HepG2 (cell line): ENCODE results near the gene SHC1. TPM values are rescaled to one million over a fixed set of nuclear protein-coding genes. Genes with fewer than 3 reads are reported as not detected.

ENCODE experiments used
- AKAP8 ChIP-seq: sonication (generic); formaldehyde crosslinking; IDR thresholded peaks from 2 replicates; pipeline ENCODE4 v1.5.1; 2020; ENCODE audit warnings: mild to moderate bottlenecking, missing genetic modification reagents
- ATF1 ChIP-seq: IDR thresholded peaks from 2 replicates; pipeline ENCODE4 v1.6.1; 2016; ENCODE audit warnings: mild to moderate bottlenecking, control low read depth
- ERF ChIP-seq: IDR thresholded peaks from 2 replicates; pipeline ENCODE4 v1.6.1; 2018; ENCODE audit warnings: missing biosample characterization, missing genetic modification reagents
- GZF1 ChIP-seq: sonication (generic); formaldehyde crosslinking; IDR thresholded peaks from 2 replicates; pipeline ENCODE4 v1.5.1; 2020; ENCODE audit warnings: mild to moderate bottlenecking, missing genetic modification reagents
- KDM2A ChIP-seq: sonication (generic); formaldehyde crosslinking; IDR thresholded peaks from 2 replicates; pipeline ENCODE4 v1.4.0; 2020; ENCODE audit warnings: low read depth, missing genetic modification reagents, borderline replicate concordance
- LCORL ChIP-seq, 2 experiments: fragments of 450-650 bp in 1 of 2; sonication (generic) in 1 of 2; formaldehyde crosslinking in 1 of 2; IDR thresholded peaks; 2 replicates each; pipeline versions ENCODE4 v1.5.0 to v1.6.1; 2017 to 2020; ENCODE audit warnings: antibody characterized with exemption in 1 of 2, missing genetic modification reagents in 1 of 2
- MED1 ChIP-seq: sonication (generic); formaldehyde crosslinking; IDR thresholded peaks from 2 replicates; pipeline ENCODE4 v1.4.0; 2020; ENCODE audit warnings: missing genetic modification reagents
- MIER3 ChIP-seq: IDR thresholded peaks from 2 replicates; pipeline ENCODE4 v1.6.1; 2016; ENCODE audit warnings: missing compliant biosample characterization, borderline replicate concordance
- NCOA2 ChIP-seq: sonication (generic); formaldehyde crosslinking; IDR thresholded peaks from 2 replicates; pipeline ENCODE4 v1.8.0; 2022; ENCODE audit warnings: inconsistent platforms
- NFYC ChIP-seq: IDR thresholded peaks from 2 replicates; pipeline ENCODE4 v1.6.1; 2016; ENCODE audit warnings: missing genetic modification reagents, missing compliant biosample characterization
- NR2F6 ChIP-seq, 2 experiments: IDR thresholded peaks; 2 replicates each; pipeline ENCODE4 v1.6.1; 2016; ENCODE audit warnings: antibody characterized with exemption in 1 of 2, mild to moderate bottlenecking in 1 of 2
- PITX1 ChIP-seq: sonication (generic); formaldehyde crosslinking; IDR thresholded peaks from 2 replicates; pipeline ENCODE4 v1.5.1; 2020; ENCODE audit warnings: mild to moderate bottlenecking, missing genetic modification reagents
- RBFOX2 ChIP-seq: fragments of 200-400 bp; formaldehyde crosslinking; IDR thresholded peaks from 2 replicates; pipeline ENCODE4 v1.6.1; 2017; ENCODE audit warnings: low read depth, mild to moderate bottlenecking, low read length
- SALL1 ChIP-seq: sonication (generic); formaldehyde crosslinking; IDR thresholded peaks from 2 replicates; pipeline ENCODE4 v1.8.0; 2022; ENCODE audit warnings: mild to moderate bottlenecking, missing genetic modification reagents
- SAP130 ChIP-seq: IDR thresholded peaks from 2 replicates; pipeline ENCODE4 v1.6.1; 2016; ENCODE audit warnings: low read depth
- SPEN ChIP-seq: sonication (generic); formaldehyde crosslinking; IDR thresholded peaks from 2 replicates; pipeline ENCODE4 v1.5.1; 2020; ENCODE audit warnings: low read depth, mild to moderate bottlenecking, missing genetic modification reagents
- ZBTB7B ChIP-seq: sonication (generic); formaldehyde crosslinking; IDR thresholded peaks from 2 replicates; pipeline ENCODE4 v1.4.0; 2020; ENCODE audit warnings: missing genetic modification reagents
- ZMYM2 ChIP-seq: sonication (generic); formaldehyde crosslinking; IDR thresholded peaks from 2 replicates; pipeline ENCODE4 v1.8.0; 2022; ENCODE audit warnings: mild to moderate bottlenecking, missing genetic modification reagents
- ZNF136 ChIP-seq: sonication (generic); formaldehyde crosslinking; IDR thresholded peaks from 2 replicates; pipeline ENCODE4 v1.8.1; 2022; ENCODE audit warnings: low read depth, mild to moderate bottlenecking, moderate library complexity, missing genetic modification reagents
- ZNF251 ChIP-seq: sonication (generic); formaldehyde crosslinking; IDR thresholded peaks from 2 replicates; pipeline ENCODE4 v1.9.0; 2021; ENCODE audit warnings: mild to moderate bottlenecking, missing genetic modification reagents
- ZNF350 ChIP-seq: sonication (generic); formaldehyde crosslinking; IDR thresholded peaks from 2 replicates; pipeline ENCODE4 v1.4.0; 2020; ENCODE audit warnings: mild to moderate bottlenecking, low read depth, missing genetic modification reagents, borderline replicate concordance
- ZNF556 ChIP-seq: sonication (generic); formaldehyde crosslinking; IDR thresholded peaks from 2 replicates; pipeline ENCODE4 v1.4.0; 2020; ENCODE audit warnings: mild to moderate bottlenecking, missing genetic modification reagents, borderline replicate concordance
- ZNF780A ChIP-seq: sonication (generic); formaldehyde crosslinking; IDR thresholded peaks from 2 replicates; pipeline ENCODE4 v1.8.0; 2022; ENCODE audit warnings: mild to moderate bottlenecking, missing genetic modification reagents, moderate library complexity
- polyA plus RNA-seq, 8 experiments: library from polyadenylated mRNA; depleted of rRNA in 3 of 8; stranded (reverse) in 7 of 8; unstranded in 1 of 8; fragments of >200 nt; fragmentation: Illumina TruSeq in 4 of 8; extraction: Trizol in 4 of 8; gene quantifications; 2 replicates each; pipeline versions ENCODE4 v1.2.1 to v1.2.3, GENCODE V29; 2011 to 2016; ENCODE audit warnings: low read depth in 4 of 8, missing spikeins in 1 of 8, mixed read lengths in 1 of 8; ENCODE audit not compliant: insufficient read depth in 1 of 8
- total RNA-seq, 5 experiments: library from RNA; depleted of rRNA; stranded (reverse); fragments of >200 nt; fragmentation: Illumina TruSeq; extraction: Trizol; gene quantifications; 2 replicates each; pipeline ENCODE4 v1.2.3, GENCODE V29; 2016; ENCODE audit warnings: low read depth in 1 of 5
- TF ChIP-seq, protein P1 (sequence below): sonication (generic); formaldehyde crosslinking; IDR thresholded peaks from 2 replicates; pipeline ENCODE4 v1.8.0; 2022; ENCODE audit warnings: low read depth, missing genetic modification reagents
- TF ChIP-seq, protein P2 (sequence below): sonication (generic); formaldehyde crosslinking; IDR thresholded peaks from 2 replicates; pipeline ENCODE4; 2020; ENCODE audit warnings: missing genetic modification reagents, mild to moderate bottlenecking, borderline replicate concordance
- TF ChIP-seq, protein P3 (sequence below): IDR thresholded peaks from 2 replicates; pipeline ENCODE4 v1.6.1; 2016; ENCODE audit warnings: mild to moderate bottlenecking

The SHC1 gene
- total and polyA plus RNA-seq, 2 of the 13 experiments (the other 11 are each of a cell fraction or from before 2014, with no cell fraction given), result 52.0 to 137 TPM

DNA sequence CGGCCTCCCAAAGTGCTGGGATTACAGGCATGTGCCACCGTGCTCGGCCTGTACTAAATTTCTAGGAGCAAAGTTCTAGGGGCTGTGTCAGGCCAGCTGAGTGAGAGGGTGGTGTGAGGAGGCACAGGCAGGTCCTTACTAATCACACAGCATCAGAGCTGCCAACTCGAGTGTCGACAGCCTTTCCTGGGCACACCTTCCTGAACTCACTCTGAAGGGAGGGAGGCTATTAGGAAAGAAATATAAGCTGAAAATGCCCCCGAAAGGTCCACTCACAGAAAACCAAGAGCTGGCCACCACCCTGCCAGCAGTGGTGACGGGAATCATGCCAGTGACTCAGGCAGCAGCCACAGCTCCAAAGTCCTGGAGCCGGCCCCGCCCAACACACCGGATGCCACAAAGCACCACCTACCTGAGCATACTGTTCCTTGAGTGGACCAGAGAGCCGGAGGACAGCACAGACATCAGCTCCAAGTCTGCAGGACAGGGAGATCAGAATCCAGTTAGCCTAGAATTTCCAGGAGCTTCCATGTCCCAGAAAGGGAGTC is 38.5 kb downstream of the SHC1 start (continued):
- TF ChIP-seq, protein P1, sequence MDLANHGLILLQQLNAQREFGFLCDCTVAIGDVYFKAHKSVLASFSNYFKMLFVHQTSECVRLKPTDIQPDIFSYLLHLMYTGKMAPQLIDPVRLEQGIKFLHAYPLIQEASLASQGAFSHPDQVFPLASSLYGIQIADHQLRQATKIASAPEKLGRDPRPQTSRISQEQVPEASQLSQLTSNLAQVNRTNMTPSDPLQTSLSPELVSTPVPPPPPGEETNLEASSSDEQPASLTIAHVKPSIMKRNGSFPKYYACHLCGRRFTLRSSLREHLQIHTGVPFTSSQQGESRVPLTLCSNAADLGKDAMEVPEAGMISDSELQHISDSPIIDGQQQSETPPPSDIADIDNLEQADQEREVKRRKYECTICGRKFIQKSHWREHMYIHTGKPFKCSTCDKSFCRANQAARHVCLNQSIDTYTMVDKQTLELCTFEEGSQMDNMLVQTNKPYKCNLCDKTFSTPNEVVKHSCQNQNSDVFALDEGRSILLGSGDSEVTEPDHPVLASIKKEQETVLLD (CRISPR knock-in tag), result no peak
- TF ChIP-seq MIER3, result peak; percentile 36; the same call in 1 of the 2 replicates
- 0 out of 2 replicates have a peak, but pooled peaks have one; percentile 41 for TF ChIP-seq ZNF136 (CRISPR knock-in tag)
- 0 out of 2 replicates have a peak, but pooled peaks have one; percentile 55 for TF ChIP-seq PITX1 (CRISPR knock-in tag)
- peak; percentile 58 for TF ChIP-seq MED1 (CRISPR knock-in tag)
- TF ChIP-seq ZNF780A (CRISPR knock-in tag), result no peak
- TF ChIP-seq ZMYM2, result no peak
- TF ChIP-seq SPEN, result peak; percentile 73
- no peak for TF ChIP-seq GZF1 (CRISPR knock-in tag)
- 0 out of 2 replicates have a peak, but pooled peaks have one; percentile 25 for TF ChIP-seq NCOA2
- TF ChIP-seq NR2F6 (IDR thresholded peaks at IDR 0.05), result no peak
- peak; percentile 33; the same call in 1 of the 2 replicates for TF ChIP-seq NR2F6 (CRISPR knock-in tag; IDR thresholded peaks at IDR 0.05)
- no peak for TF ChIP-seq LCORL (IDR thresholded peaks at IDR 0.05)
- peak; percentile 73; the same call in 1 of the 2 replicates for TF ChIP-seq LCORL (CRISPR knock-in tag; IDR thresholded peaks at IDR 0.05)
- TF ChIP-seq ZBTB7B (CRISPR knock-in tag), result 0 out of 2 replicates have a peak, but pooled peaks have one; percentile 34
- peak; percentile 63 for TF ChIP-seq RBFOX2
- TF ChIP-seq AKAP8, result 0 out of 2 replicates have a peak, but pooled peaks have one; percentile 20
- peak; percentile 73 for TF ChIP-seq SAP130
- peak; percentile 77 for TF ChIP-seq SALL1 (CRISPR knock-in tag)
- peak; percentile 64; the same call in 1 of the 2 replicates for TF ChIP-seq ERF (CRISPR knock-in tag)
- TF ChIP-seq KDM2A, result peak; percentile 37; the same call in 1 of the 2 replicates
- TF ChIP-seq ZNF251, result no peak
- TF ChIP-seq, protein P2, sequence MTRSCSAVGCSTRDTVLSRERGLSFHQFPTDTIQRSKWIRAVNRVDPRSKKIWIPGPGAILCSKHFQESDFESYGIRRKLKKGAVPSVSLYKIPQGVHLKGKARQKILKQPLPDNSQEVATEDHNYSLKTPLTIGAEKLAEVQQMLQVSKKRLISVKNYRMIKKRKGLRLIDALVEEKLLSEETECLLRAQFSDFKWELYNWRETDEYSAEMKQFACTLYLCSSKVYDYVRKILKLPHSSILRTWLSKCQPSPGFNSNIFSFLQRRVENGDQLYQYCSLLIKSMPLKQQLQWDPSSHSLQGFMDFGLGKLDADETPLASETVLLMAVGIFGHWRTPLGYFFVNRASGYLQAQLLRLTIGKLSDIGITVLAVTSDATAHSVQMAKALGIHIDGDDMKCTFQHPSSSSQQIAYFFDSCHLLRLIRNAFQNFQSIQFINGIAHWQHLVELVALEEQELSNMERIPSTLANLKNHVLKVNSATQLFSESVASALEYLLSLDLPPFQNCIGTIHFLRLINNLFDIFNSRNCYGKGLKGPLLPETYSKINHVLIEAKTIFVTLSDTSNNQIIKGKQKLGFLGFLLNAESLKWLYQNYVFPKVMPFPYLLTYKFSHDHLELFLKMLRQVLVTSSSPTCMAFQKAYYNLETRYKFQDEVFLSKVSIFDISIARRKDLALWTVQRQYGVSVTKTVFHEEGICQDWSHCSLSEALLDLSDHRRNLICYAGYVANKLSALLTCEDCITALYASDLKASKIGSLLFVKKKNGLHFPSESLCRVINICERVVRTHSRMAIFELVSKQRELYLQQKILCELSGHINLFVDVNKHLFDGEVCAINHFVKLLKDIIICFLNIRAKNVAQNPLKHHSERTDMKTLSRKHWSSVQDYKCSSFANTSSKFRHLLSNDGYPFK (CRISPR knock-in tag), result peak; percentile 70; the same call in 1 of the 2 replicates
- TF ChIP-seq ZNF350 (CRISPR knock-in tag), result no peak
- TF ChIP-seq NFYC (CRISPR knock-in tag), result no peak
- TF ChIP-seq ZNF556 (CRISPR knock-in tag), result peak; percentile 49; the same call in 1 of the 2 replicates
- TF ChIP-seq, protein P3, sequence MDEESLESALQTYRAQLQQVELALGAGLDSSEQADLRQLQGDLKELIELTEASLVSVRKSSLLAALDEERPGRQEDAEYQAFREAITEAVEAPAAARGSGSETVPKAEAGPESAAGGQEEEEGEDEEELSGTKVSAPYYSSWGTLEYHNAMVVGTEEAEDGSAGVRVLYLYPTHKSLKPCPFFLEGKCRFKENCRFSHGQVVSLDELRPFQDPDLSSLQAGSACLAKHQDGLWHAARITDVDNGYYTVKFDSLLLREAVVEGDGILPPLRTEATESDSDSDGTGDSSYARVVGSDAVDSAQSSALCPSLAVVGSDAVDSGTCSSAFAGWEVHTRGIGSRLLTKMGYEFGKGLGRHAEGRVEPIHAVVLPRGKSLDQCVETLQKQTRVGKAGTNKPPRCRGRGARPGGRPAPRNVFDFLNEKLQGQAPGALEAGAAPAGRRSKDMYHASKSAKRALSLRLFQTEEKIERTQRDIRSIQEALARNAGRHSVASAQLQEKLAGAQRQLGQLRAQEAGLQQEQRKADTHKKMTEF (CRISPR knock-in tag), result peak; percentile 61; the same call in 1 of the 2 replicates
- TF ChIP-seq ATF1, result no peak
